GM21381 (cell line): Measurements from ENCODE around the gene HOXD3.

Experiments used
- ATAC-seq: cut with Tn5 transposase; IDR thresholded peaks from one replicate; pipeline ENCODE4 v1.9.1; 2021; ENCODE audit warnings: mild to moderate bottlenecking, moderate library complexity; ENCODE audit not compliant: unreplicated experiment

HOXD3 gene

GRCh38 chr2:176156807-176157498 is at the start of gene HOXD3:
Gene HOXD3 (plus strand): TSS chr2:176157307. CDS start chr2:176169115, 11,808 bp downstream.
- ATAC-seq: no peak

GRCh38 chr2:176107731-176108181 is 49.4 kb upstream of the HOXD3 start:
- no peak for ATAC-seq

DNA sequence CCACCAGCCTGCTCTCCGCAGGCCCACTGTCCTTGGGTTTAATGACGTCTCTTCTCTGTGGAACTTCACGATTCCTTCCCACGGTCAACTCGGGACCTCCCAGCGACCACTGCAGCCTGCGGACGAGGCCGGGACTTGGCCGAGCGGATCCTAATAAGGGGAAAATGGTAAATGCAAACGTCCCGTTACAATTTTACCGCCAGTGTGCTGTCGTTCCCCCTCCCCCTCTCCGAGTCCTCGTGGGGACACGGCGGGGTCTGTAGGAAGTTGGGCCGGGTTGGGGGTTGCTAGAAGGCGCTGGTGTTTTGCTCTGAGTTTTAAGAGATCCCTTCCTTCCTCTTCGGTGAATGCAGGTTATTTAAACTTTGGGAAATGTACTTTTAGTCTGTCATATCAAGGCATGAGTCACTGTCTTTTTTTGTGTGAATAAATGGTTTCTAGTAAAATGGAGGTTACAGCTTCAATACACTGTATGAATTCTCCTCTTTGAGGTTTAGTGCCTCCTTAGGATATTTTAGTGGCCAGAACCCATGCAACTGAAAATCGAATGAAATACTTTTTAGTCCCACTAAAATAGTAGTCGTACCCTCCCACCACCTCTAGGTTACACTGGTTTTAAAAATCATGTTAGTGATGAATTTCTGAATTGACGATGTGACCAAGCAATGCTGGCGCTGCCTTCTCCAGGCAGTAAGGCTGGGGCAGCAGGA is 47.8 kb upstream of the HOXD3 start:
- ATAC-seq: no peak

GRCh38 chr2:176109946-176110345 is 47.2 kb upstream of the HOXD3 start:
- no peak for ATAC-seq

DNA sequence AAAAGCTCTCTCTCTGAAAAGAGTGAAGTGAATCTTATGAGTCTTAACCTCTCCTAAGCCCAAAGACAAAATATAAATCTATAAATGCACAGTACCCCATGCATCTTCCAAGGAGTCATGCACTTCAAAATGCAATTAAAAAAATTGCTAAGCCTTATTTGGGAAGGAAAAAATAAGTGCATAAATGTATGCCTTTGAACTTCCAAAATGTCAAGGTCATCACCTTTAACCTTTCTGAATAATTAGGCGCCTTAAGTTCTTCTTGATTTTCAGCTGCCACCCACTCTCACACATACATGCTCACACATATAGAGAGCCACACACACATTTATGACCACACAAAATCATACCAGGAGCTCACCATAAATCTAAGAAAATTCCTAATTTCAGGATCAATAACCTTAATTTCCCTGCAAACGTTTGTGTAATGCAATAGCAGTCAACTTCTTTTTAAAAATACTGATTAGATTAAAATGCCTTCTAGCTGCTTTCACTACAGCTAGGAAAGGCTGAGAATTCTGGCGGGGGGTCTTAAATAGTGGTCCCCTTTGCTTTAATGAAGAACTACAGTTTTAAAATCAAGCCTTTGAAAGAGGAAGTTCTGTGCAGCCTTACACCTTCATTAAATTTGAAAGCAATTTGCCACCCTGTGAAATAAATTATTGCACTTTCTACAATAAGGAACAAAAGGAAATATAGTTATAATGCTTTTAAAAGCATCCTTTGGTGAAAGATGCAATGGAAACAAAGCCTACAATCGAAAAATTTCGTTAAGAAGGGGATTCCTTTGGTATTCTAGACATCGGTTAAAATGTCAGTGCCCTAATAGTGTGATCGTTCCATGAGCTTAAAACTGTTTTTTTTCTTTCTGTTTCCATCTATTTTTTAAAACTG is 46.4 kb upstream of the HOXD3 start:
- ATAC-seq: no peak

DNA sequence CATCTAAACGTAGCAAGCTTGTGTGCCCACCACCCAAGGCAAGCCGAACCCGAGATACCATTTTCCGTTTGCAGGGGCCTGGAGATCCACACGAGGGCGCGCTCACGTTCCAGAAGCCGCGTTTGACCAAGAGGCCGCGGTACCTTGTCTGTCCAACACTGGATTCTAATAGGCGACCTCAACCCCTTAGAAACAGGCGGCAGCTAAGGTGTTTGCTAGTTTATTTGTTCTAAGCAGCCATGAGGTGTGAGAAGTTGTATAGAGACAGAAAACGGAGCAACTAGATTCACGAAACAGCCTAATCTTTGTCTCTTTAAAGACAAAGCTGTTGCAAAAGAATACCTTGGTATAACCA is 45.8 kb upstream of the HOXD3 start:
- ATAC-seq: no peak

GRCh38 chr2:176111846-176112374 is 45.2 kb upstream of the HOXD3 start:
- ATAC-seq: no peak

GRCh38 chr2:176112375-176113302 is 44.5 kb upstream of the HOXD3 start:
- ATAC-seq: no peak

- ATAC-seq: no peak
Measured at GRCh38 chr2:176114120-176114929, 42.8 kb upstream of the HOXD3 start.

GRCh38 chr2:176114930-176115625 is 42.0 kb upstream of the HOXD3 start:
- no peak for ATAC-seq

GRCh38 chr2:176115883-176116813 is 41.0 kb upstream of the HOXD3 start, which contains the start of gene HOXD10:
Gene HOXD10 (plus strand): TSS chr2:176116778. CDS start chr2:176116834, 56 bp downstream.
- no peak for ATAC-seq

- ATAC-seq: no peak
Measured at GRCh38 chr2:176117162-176117822, 39.8 kb upstream of the HOXD3 start.

- ATAC-seq: no peak
Measured at GRCh38 chr2:176117823-176118371, 39.2 kb upstream of the HOXD3 start.

GRCh38 chr2:176118601-176119339 is 38.3 kb upstream of the HOXD3 start:
- ATAC-seq: no peak

DNA sequence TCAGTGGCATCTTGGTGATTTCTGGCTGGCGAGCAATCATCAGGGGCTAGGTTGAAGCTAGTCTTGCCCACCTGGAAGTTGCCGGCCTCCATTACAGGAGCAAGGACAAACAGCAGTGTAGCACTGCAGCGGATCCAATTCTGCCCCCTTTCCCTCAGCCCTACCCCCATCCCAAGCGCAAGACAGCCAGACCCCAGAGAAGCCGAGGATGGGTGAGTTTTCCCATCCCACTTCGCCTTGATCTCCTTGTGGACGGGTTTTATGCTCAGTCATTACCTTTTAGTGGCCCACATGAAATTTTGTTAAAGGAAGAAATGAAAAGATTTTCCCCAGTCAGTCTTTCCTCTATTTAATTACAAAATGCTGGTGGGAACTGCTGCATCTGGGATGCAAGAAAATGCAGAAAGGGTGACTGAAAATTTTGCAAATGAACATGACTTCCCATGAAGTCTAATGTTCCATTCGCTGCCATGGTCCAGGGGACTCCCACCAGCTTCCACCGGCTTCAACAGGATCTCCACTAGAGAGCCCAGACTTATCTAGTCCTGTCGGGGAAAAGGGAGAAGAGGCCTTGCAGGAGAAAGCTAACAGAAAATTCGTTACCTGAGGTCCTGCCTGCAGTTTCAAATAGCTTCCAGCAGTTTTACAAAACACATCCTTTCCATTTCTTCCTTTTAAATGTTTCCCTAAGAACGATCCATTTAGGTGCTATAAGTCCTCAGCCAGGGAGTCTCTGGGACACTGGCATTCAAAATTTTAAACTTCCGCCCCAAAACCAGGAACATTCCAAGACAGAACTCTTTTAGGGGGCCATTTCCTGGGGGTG is 36.5 kb upstream of the HOXD3 start:
- ATAC-seq: no peak
